ENCODE measurements around the gene GRIN1. TPM values are rescaled to one million over a fixed set of nuclear protein-coding genes. Genes with fewer than 3 reads are reported as not detected.
A peak's percentile ranks its signal among the peaks of the same experiment; 100 is the strongest.

GRIN1 gene
- total RNA-seq, 1 experiment from 2014 or later, result 2.9 TPM

DNA sequence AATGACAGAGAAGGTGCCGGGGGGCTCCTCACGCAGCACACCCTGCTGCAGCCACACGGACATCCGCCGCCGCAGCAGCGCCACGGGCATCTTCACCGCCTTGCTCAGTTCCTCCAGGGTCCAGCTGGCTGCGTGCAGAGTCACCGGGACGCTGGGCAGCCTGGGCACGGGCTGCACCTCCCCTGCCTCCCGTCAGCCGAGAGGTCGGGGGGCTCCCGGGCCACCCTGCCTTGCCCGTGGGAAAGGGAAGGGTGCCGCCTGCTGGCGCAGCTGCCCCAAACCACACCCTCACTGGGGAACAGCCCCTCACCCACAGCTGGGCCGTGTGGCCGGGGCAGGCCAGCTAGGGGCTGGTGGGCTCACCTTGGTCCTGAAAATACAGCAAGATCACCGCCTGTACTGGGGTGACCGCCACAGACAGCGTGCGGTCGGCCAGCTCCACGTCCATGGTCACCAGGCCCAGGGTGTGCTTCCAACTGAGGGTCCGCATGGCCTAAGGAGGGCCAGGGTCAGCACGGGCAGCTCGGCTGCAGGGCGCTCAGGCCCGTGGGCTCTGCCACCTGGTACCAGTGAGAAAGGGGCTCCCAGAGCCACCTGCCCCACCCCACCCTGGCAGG lies 36.5 kb downstream of the GRIN1 start:
- no peak overlapping the region for H3K4me2 ChIP-seq (ENCODE audit: insufficient read depth, insufficient read length, low read length)
- no peak overlapping the region for H4K8ac ChIP-seq (replicated peaks; ENCODE audit: insufficient read length, low read depth, low read length)
- H2AK5ac ChIP-seq (ENCODE audit: insufficient read length, low read length), result no peak overlapping the region
- no peaks in the 10 kb centered on the region for H3K79me1 ChIP-seq (ENCODE audit: insufficient read depth, low read depth, low read length, poor library complexity, severe bottlenecking)
- Mint-ChIP-seq H3K27me3 (ENCODE audit: low read depth) (peaks cover 54% of the 10 kb centered on the region), H3K27ac (no peak overlapping the region), H3K4me3 (peak overlapping the region in 1 of 2 experiments; percentile 21; a peak in 1 of 5 replicates), H3K9me3 (no peaks in the 10 kb centered on the region), H3K36me3 (ENCODE audit: insufficient read depth in 1 of 3, low read depth in 3 of 3) (peaks cover 2 to 14% (median 5%) of the 10 kb centered on the region in 3 experiments; a peak in 5 of 7 replicates), H3K4me1 (peaks cover 2 to 9% of the 10 kb centered on the region in 2 experiments)
- H3K9ac ChIP-seq (ENCODE audit: extremely low read depth, insufficient read length, low read length), result no peak overlapping the region
- H3K9me3 ChIP-seq (ENCODE audit: control insufficient read depth, low read depth, low read length), result no peaks in the 10 kb centered on the region
- H3K4ac ChIP-seq (ENCODE audit: low read depth, low read length), result no peak overlapping the region
- H3K18ac ChIP-seq (ENCODE audit: insufficient read length, low read depth, low read length), result no peak overlapping the region
- H2BK5ac ChIP-seq (ENCODE audit: insufficient read length, low read length), result no peak overlapping the region
- H3K79me2 ChIP-seq (ENCODE audit: insufficient read depth, low read length), result no peaks in the 10 kb centered on the region
- no peak overlapping the region for H3T11ph ChIP-seq (ENCODE audit: low read length)
- no peak overlapping the region for H2BK15ac ChIP-seq (ENCODE audit: low read depth, low read length)
- H3K56ac ChIP-seq (ENCODE audit: insufficient read length, low read depth, low read length), result no peak overlapping the region
- no peak overlapping the region for H3K27ac ChIP-seq (ENCODE audit: insufficient read length, low read depth, low read length)
- no peak overlapping the region for H2AFZ ChIP-seq (ENCODE audit: low read length)
- no peak overlapping the region for H3K23ac ChIP-seq (ENCODE audit: insufficient read length, low read depth, low read length)
- H3K27me3 ChIP-seq (ENCODE audit: insufficient read depth, low read length), result peaks cover 3% of the 10 kb centered on the region; the same call in 1 of the 2 replicates
- DNase-seq, result peak; percentile 59
- no peak overlapping the region for H3K14ac ChIP-seq (ENCODE audit: insufficient read depth, low read length)
- peak; percentile 56 for TF ChIP-seq CTCF (conservative IDR thresholded peaks at IDR 0.05)
- H2BK12ac ChIP-seq (ENCODE audit: insufficient read length, low read depth, low read length), result no peak overlapping the region
- WGBS (ENCODE audit: extremely low coverage, insufficient read length, low lambda C conversion rate), result no CpG with 5 or more reads among the region's 33 CpGs
- no peaks in the 10 kb centered on the region for H3K4me1 ChIP-seq (ENCODE audit: insufficient read depth, low read length)
- no peaks in the 10 kb centered on the region for H4K20me1 ChIP-seq (ENCODE audit: control insufficient read depth, insufficient read depth, insufficient read length)
- no peak overlapping the region for H4K91ac ChIP-seq (ENCODE audit: insufficient read length, low read depth, low read length)
- H2BK120ac ChIP-seq (ENCODE audit: low read depth, low read length, poor library complexity, severe bottlenecking), result no peak overlapping the region
- no peak overlapping the region for H4K5ac ChIP-seq (ENCODE audit: insufficient read length, low read depth, low read length)
- H2BK20ac ChIP-seq (ENCODE audit: low read depth, low read length, poor library complexity, severe bottlenecking), result no peak overlapping the region
- no peaks in the 10 kb centered on the region for H3K23me2 ChIP-seq (ENCODE audit: insufficient read length, low read depth, low read length, poor library complexity, severe bottlenecking)

All from H9 (cell line).